Stimulated activated CD4-positive, alpha-beta T cell treated with anti-CD3 and anti-CD28 coated beads, Interleukin-1b, Interleukin-23, amount 100 ng/mL, for 24 hours (primary cell): ENCODE measurements around the gene IZUMO1R.
"Not testable (repeated sequence)": the region's sequence is repeated elsewhere in the genome, so short reads cannot be mapped to it uniquely, and the experiment has no call there.

Experiments used
- DNase-seq, 4 experiments: peaks; one replicate each; pipeline ENCODE4 v3.0.0-alpha.2; 2020; ENCODE audit warnings: low read depth in 4 of 4, low spot score in 1 of 4

Gene IZUMO1R

GRCh38 chr11:94303966-94304958 is at the start of gene IZUMO1R:
Gene IZUMO1R, plus strand, starts transcription at chr11:94304580. Its CDS starts 1,057 bp downstream, at chr11:94305637.
- no peak for DNase-seq

GRCh38 chr11:94271885-94272372 is 32.5 kb upstream of the IZUMO1R start:
- no peak for DNase-seq

GRCh38 chr11:94272738-94273313 is 31.6 kb upstream of the IZUMO1R start:
- no peak for DNase-seq

GRCh38 chr11:94275961-94276360 is 28.4 kb upstream of the IZUMO1R start:
- DNase-seq: no peak

- DNase-seq: no peak
These were observed 27.4 kb upstream of the IZUMO1R start for GRCh38 chr11:94276943-94277342.

GRCh38 chr11:94278207-94278606 is 26.2 kb upstream of the IZUMO1R start:
- DNase-seq: not testable (repeated sequence)

GRCh38 chr11:94279996-94280395 is 24.4 kb upstream of the IZUMO1R start:
- no peak for DNase-seq

- DNase-seq: no peak
These were observed 23.1 kb upstream of the IZUMO1R start for GRCh38 chr11:94281324-94281723.

GRCh38 chr11:94283678-94284077 is 20.7 kb upstream of the IZUMO1R start:
- DNase-seq: no peak

- no peak for DNase-seq
These were observed 8.8 kb upstream of the IZUMO1R start for GRCh38 chr11:94295534-94295933.

GRCh38 chr11:94297985-94298576 is 6.3 kb upstream of the IZUMO1R start:
- DNase-seq: no peak

- DNase-seq: no peak
These were observed 1.6 kb upstream of the IZUMO1R start for GRCh38 chr11:94302776-94303175.

- no peak for DNase-seq
These were observed 766 bp downstream of the IZUMO1R start for GRCh38 chr11:94305146-94305545.

GRCh38 chr11:94307101-94307791 is 2.9 kb downstream of the IZUMO1R start:
- DNase-seq: no peak

- DNase-seq: no peak
These were observed 3.6 kb downstream of the IZUMO1R start for GRCh38 chr11:94308024-94308423.

GRCh38 chr11:94309757-94310156 is 5.4 kb downstream of the IZUMO1R start:
- DNase-seq: no peak

GRCh38 chr11:94310191-94310875 is 6.0 kb downstream of the IZUMO1R start:
- DNase-seq: no peak

- DNase-seq: no peak
These were observed 8.0 kb downstream of the IZUMO1R start for GRCh38 chr11:94312339-94312738.

GRCh38 chr11:94314064-94314463 is 9.7 kb downstream of the IZUMO1R start:
- DNase-seq: no peak

GRCh38 chr11:94315664-94316063 is 11.3 kb downstream of the IZUMO1R start:
- no peak for DNase-seq

GRCh38 chr11:94322501-94322900 is 18.1 kb downstream of the IZUMO1R start:
- no peak for DNase-seq
